NCI-H82 treated with DMSO at 0.1 percent for 48 hours (cell line): ENCODE measurements around the gene USH2A.

ENCODE experiments used
- DNase-seq: peaks from one replicate; lab custom pipeline; 2025; ENCODE audit not compliant: unreplicated experiment; lab: John Stamatoyannopoulos, UW

USH2A gene

DNA sequence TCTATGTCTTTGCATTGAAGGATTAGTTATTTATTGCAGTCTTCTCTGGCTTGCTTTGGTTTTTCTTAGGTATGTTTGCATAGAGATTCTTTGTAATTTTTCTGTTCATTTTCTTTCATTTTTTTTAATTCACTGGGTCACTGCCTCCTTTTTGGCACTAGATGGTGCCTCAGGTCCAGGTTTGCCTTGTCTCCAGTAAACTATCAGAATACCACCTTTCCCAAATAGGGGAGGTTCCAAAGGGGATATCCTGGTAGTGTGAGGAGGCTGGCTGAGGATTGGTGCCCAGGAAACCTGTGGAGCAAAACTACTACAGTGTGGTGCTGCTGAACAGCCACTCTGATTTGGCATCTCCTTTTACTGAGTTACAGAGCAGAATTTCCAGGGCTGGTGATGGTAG, 599.0 kb downstream of the USH2A start:
- DNase-seq, result no peak

DNA sequence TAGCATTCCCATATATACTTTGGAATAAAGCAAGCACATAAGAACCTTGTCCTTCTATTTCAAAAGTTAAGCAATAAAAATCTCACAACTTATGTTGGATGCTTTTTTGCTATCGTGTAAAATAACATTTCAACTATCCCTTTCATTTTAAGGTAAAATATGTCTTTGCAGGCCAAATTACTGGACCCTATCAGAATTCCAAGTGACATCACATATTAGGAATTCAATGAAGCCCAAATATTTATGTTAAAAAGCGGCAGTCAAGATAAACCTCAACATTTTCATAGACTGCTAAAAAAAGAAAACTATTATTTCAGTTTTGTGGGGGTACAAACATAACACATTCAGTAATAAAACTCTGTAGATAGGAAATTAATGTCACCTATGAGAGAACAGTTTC, 604.1 kb downstream of the USH2A start:
- DNase-seq, result no peak

DNA sequence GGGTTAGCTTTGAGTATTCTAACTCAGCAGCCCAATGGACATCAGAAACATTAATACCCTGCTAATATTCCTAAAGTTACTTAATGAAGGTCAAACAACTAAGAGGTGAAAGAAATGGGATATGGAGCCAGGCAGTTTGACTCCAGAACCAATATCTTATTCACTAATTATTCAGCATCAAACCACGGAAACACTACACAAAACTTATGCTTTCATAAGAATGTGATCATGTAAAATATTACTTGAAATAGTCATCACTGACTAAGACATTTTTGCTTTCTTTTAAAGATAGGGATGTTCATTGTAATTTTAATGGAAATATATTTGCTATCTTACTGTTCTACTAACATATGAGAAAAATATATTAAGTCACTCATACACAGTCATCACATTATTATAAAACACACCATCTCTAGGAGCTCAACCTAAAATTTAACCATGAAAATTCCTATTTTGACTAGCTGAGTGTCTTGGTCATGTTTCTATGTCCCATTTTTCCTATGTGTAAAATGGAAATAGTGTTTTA, 615.3 kb downstream of the USH2A start:
- no peak for DNase-seq

DNA sequence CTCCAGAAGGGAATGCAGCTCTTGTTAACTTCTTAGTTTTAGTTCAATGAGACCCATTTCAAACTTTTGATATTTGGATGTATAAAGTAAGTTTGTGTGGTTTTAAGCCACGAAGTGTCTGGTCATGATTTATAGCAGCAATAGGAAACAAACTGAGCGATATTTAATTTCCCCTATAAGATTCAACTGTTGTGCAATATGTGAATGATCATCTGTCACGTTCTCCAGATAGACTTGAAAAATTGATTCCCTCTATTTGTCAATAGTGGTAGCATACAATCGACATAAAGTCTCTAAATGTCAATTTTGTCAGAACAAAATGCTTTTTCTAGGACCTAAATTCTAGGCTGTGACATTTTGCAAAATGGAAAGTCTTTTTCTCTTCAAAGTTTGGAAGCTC, 616.0 kb downstream of the USH2A start:
- no peak for DNase-seq

DNA sequence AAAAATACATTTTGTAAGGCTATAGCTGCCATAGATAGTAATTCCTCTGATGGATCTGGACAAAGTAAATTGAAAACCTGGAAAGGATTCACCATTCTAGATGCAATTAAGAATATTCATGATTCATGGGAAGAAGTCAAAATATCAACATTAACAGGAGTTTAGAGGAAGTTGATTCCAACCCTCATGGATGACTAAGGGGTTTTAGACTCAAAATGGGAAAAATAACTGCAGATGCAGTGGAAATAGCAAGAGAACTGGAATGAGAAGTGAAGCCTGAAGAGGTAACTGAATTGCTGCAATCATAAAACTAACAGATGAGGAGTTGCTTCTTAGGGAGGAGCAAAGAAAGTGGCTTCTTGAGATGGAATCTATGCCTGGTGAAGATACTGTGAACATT, 625.4 kb downstream of the USH2A start:
- DNase-seq, result no peak

DNA sequence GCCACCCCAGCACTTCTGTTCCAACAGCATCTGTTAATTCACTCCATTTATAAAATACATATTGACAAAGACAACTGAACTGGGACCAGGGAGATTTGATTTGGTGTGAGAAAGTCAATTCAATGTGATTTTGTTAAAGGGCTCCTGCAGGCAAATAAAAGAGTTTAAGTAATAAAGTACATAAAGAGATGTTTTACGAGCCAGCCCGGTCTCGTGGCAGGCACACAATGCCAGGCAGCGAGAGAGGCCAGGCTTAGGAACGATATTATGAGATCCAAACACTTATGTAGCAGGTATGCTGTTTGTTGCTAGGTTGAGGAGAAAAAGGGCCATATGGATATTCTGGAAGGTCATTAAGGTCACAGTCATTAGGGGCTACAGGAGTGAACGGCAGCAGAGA, 629.1 kb downstream of the USH2A start:
- no peak for DNase-seq

DNA sequence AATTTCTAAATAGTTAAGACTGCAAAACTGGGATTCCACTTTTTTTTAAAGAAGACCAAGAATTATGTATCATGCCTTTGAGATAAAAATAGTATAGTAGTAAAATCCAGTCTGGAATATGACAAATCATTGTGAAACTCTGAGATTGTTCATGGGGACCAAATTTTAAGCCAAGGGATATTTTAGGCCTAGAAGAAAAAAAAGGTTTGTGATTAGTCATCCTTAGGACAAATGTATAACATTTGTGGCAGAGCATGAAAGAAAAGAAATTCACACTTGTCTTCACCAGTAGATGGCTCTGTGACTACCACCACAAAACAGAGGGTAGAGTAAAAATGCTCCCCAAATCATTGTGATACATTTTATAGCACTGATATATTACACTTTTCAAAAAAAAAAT, 630.1 kb downstream of the USH2A start:
- no peak for DNase-seq

DNA sequence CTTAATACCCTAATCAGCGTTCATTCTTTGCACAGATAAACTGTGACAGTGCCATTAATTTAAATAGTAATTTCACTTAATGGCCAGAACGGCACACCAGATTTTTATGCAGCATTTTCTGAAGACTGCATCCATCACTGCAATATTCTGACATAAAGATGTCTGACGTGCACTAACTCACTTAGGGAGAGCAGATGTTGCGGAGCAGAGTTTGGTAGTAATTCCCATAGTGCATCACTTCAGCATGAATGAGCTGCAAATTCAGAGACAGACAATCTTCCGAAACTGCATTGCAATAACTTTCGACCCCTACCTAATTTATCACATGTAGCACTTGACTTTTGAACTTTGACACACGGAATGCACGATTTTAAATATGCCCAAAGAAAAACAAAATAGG, 630.8 kb downstream of the USH2A start:
- DNase-seq, result no peak

DNA sequence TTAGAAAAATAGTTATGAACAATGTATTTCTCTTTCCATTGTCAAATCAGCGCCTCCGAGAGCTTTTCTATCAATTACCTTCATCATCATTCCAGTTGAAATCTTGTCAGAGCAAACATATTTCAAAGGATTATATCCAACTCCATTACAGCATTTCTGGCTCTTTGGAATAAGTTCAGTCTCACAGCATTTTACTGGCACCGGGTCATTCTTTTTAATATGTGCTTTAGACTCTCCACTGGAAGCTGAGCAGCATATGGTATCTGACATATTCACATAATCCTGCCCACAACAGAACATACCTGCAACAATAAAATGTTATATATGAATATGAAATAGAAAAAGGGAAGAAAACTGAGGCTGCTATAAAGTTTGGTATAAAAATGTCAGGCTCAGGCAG, 633.3 kb downstream of the USH2A start:
- no peak for DNase-seq

DNA sequence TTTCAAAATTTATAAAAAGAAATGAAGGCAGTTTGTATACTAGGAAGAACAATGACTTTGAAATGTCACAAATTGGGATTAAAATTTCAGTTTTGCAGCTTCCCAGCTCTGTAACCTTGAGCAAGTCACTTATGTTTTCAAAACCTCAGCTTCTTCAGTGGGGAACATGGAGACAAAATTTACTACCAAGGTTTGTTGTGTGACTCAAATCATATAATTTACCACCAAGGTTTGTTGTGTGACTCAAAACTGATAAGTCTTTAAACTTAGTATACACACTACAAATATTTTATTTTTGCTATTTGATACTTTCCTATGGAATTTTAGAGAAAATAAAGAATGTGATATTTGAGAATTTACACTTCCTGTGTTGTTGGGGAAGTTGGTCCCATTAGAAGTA, 636.3 kb downstream of the USH2A start:
- DNase-seq, result no peak

DNA sequence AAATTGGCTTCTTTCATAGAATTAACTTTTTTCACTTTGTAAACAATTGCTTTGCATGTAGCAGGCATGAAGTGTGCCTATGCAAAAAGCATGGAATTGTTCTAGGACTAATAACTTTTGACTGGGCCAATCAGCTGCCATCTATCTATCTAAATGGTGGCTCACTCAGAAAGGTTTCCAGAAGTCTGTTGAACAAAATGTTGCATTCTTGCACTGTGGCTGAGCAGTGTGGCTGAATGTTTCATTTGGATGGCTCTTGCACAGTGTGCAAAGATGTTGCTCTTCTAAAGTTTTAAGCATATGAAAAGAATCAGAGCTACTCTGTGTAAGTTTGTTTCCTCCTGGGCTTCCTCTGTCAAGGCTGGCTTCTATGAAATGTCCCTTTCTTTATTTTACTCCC, 642.6 kb downstream of the USH2A start:
- DNase-seq, result no peak

DNA sequence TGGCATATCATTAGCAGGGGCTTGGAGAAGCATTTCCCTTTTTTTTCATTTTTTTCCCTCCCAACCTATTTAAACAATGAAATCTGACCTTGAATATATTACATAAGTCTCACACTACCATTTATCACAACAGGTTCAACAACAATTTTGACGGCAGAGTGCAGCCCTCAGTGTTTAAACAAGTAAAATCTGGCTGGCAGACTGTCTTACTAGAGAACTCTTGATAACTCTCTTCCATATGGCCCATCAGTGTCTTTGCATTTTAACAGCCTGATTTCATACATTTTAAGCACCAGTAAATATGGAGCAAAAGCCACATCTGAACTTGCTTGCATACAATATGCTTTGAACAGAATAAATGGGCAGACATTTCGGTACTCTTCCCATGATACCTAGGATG, 643.1 kb downstream of the USH2A start:
- no peak for DNase-seq

DNA sequence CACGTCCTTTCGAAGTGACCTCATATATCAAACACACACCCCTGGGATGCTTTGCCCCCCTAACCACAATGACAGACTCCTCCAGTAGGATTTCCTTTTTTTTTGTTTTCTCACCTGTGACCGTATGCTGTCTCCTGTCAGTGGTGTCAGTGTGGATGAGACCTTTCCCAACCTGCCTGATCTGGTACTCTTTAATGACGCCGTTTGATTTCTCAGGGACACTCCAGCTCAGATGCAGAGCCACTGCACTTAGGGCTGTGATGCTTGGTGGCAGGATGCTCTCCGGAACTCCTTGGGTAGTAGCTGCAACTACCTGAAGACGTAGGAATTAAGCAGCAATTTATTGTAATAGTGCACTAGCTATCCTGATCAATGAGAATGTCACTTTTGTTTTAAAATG, 643.5 kb downstream of the USH2A start:
- DNase-seq, result no peak

DNA sequence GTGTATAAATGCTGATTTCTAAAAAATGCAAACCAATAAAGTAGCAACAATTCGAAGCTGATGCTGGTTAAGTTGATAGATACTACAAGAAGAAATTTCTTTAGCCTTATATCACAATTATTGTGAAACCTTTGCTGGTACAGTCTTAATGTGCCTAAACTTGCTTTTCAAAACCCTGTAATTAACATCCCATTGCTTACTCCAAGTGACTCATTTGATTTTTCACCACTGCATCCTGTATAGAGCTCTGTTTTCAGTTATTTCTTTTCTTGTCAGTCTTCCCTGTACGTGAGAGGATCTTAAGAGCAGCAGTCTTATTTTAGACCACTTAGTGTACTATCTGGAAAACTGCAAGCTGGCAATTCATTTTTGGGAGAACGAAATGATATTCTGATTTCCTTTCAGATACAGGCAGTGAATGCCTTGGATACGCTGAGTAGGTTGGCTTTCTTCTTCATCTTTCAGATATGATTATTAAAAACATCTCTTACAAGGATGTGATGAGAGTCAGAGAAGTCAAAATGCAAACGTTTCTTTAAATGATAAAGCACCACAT, 645.8 kb downstream of the USH2A start:
- DNase-seq, result no peak

DNA sequence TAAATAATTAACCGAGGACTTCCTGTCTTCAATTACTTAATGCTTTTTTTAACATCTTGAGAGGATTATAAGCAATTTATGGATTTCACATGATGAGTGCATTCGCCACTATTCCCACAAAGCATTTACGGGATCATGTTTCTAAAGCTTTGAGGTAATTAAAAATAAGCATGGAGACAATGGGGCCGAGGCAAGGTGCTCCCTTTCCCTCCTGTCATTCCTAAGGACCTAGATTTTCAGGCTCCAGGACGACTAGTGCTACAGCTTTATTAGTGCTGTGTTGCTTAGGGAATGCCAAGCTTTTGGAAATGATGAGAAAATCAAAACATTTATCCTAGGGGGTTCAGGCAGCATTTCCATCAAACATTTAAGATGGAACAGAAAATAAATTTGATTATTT, 646.9 kb downstream of the USH2A start:
- peak; percentile 9 for DNase-seq

DNA sequence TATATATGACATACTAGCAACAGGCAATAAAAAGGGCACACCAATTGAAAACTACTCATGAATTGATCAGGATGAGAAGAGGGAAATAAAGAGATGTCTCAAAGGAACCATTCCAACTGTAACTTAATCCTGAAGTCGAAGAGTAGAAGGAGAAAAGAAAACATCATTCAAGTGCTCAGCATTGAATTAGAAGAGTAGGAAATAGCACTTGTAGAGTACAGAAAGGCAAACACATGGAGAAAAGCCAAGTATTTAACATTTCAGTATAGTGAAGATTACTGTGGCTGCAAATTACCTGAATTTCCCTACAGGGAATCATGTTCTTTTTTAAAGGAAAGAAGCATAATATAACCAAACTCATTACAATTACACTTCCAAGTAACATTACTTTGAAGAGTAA, 651.1 kb downstream of the USH2A start:
- no peak for DNase-seq

DNA sequence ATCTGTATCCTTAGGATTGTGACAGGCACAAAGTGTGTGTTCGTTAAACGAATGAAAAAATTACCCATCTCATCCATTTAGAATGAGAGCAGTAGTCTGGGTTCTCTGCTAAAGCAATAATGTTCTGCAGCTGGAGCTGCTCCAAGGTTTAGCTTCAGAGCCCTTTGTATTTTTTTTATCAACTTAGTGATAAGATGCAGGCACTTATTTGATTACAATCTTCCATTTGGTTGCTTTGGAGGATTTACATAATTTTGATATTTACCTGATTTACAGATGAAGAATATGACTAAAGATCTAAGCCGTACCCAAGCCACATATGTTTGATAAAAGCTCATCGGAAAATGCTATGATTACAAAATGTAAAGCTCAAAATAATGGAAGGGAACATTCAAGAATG, 654.9 kb downstream of the USH2A start:
- no peak for DNase-seq

DNA sequence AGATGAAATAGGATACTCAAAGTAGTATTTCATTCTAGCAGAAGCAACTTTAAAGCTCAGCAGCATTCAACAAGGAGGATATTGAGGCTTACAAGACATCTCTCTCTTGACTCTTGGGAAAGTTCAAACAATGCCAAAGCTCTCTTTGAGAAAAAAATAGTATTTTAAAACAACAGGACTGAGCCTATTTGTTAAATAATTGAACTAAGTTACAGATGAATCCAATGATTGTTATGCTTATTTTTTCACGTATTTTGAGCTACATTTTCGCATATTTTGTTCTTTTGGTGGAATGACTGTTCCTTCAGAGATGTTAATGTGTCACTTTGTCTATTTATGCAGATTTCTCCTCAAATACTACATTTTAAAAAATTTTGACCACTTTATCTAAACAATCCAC, 655.5 kb downstream of the USH2A start:
- no peak for DNase-seq

DNA sequence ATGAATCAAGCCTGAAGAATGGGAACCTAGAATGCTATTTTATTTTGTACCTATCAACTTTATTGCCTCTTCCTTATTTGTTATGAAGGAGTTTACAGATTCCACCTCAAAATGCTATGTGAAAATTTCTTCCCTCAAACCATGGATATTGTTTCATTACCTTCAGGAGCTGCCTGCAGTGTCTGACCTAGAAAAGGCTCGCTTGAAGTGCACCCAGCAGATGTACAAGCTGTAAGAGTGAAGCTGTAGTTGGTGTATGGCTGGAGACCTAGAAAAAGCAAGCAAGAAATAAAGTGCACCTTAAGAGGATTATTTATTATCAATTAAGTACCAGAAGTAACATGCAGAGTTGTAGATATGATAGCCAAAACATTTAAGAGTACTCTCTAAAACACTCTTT, 656.7 kb downstream of the USH2A start:
- no peak for DNase-seq

DNA sequence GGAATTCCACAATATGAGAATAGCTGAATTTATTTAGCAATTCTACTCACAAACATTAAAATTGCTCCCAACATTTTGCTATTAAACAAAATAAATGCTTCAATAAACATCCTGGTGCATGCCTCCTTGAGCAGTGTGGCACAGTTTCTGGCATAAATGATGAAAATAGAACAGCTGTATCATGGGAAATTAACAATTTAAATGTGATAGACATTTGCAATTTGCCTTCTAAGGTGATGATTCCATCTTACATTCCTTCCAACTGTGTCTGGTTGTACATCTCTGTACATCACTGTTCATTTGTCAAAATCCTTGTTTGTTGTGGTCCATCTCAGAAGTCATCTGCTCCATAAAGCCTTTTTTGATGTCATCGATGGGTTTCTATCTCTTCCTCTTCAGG, 657.4 kb downstream of the USH2A start:
- no peak for DNase-seq

DNA sequence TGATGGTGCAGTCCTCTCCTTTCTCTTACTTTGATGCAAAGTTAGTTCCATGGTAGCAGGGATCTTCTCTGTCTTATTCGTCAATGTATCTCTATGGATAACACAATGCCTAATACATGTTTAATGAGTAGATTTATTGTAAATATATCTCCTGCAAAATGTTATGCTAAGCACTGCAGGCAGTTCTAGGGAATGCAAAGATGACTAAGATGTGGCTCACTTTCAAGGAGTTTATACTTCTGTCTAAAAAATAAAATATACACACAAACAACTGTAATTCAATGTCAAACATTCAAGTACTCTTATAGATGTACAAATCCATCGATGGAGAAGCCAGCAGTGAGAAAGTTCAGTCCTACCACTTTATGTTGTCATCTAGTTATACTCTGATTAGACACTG, 661.8 kb downstream of the USH2A start:
- no peak for DNase-seq

DNA sequence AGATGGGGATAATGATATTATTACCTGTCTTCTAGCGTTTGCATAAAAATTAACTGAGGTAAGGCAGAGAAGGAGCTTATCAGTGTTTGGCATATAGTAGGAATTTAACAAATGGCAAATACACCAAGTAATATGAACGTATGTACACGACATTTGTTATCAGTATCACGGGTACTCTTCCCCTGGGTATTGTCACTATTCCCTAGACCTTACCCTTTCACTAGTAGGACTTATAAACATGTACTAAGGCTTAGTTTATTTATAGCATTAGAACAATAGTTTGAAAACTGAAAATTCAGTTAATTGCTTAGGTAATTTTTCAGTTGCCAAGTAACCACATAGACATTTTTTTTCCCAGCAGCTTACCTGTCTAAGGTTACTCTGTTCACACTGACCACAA, 669.1 kb downstream of the USH2A start:
- no peak for DNase-seq

DNA sequence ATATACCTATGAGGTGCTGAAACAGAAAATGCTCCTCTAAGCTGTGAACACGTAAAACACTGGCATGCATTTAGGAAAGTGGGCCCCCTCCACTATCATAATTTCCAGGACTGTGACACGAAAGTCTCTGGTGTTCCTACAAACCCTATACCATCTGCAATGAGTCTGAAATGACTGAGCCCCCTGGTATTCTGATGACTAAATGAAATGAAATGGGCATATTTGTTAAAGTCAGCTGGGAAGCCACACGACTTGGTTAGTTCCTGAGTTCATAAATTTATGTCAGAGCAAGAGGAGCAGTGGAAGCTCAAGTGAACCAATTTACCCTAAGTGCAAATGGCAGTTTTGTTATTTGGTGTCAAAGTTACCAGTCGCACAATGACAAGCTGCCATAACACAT, 673.8 kb downstream of the USH2A start:
- DNase-seq, result no peak

DNA sequence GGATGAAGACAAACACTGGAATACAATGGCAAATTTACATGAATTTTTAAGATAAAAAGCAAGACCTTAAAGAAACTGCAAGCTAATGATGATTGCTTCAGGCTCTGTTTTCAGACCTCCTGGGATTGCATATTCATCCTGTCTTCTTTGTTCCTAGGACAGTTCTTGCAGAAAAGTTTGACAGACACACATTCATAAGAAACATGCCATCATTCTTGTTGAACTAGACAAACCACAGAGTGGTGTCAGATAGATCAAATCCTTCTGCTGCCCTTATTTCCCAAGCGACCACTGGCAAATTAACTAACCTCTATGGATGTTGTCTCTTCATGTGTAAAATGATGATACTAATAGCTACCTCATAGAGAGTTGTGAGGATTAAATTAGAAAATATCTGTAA, 674.8 kb downstream of the USH2A start:
- DNase-seq, result no peak
